Panc1 (cell line): Measurements from ENCODE around the gene MVP. TPM values are rescaled to one million over a fixed set of nuclear protein-coding genes. Genes with fewer than 3 reads are reported as not detected.

Experiments
- ATAC-seq: fragments of 200-7000 bp; cut with Tn5 transposase; 2 replicates; pipeline ENCODE4 v1.9.1; 2020; ENCODE audit warnings: mild to moderate bottlenecking, moderate library complexity
- BruUV-seq: library from RNA; stranded (reverse); fragments of 400-500 nt; replicated peaks from 2 replicates; lab custom pipeline; 2021; lab: Mats Ljungman, UMichigan
- CTCF ChIA-PET: fragments of 300-600 bp; sonication (Branson Sonifier 250); formaldehyde crosslinking; loops from one replicate; lab custom pipeline; 2022; ENCODE audit warnings: antibody characterized with exemption; lab: Charles Lee
- POLR2A ChIA-PET: fragments of 300-600 bp; sonication (Branson Sonifier 250); formaldehyde crosslinking; loops from one replicate; lab custom pipeline; 2022; ENCODE audit warnings: antibody characterized with exemption; lab: Charles Lee
- DNase-seq: peaks from one replicate; pipeline ENCODE4 v3.0.0-alpha.2; 2010; ENCODE audit warnings: low read depth, low spot score
- H3K27ac ChIP-seq: 2 replicates; pipeline ENCODE4 v1.5.1; 2011; ENCODE audit warnings: mild to moderate bottlenecking, low read length, inconsistent platforms
- H3K27me3 ChIP-seq: fragments of 200-500 bp; sonication (Bioruptor generic); 2 replicates; pipeline ENCODE4 v1.6.0; 2014; ENCODE audit warnings: low read length, inconsistent platforms; ENCODE audit not compliant: control insufficient read depth, insufficient read depth
- H3K36me3 ChIP-seq: fragments of 200-500 bp; sonication (Bioruptor generic); 2 replicates; pipeline ENCODE4 v1.5.1; 2014; ENCODE audit warnings: inconsistent platforms, mild to moderate bottlenecking, low read length, moderate library complexity; ENCODE audit not compliant: control insufficient read depth, insufficient read depth
- H3K4me1 ChIP-seq: 2 replicates; pipeline ENCODE4 v1.5.1; 2011; ENCODE audit warnings: inconsistent platforms, mild to moderate bottlenecking, low read length, moderate library complexity; ENCODE audit not compliant: control insufficient read depth, insufficient read depth
- H3K4me3 ChIP-seq, 2 experiments: 2 replicates each; pipeline ENCODE4 v1.5.1; 2011 to 2012; ENCODE audit warnings: low read depth in 2 of 2, low read length in 2 of 2, mild to moderate bottlenecking in 2 of 2, inconsistent platforms in 1 of 2, moderate library complexity in 1 of 2
- H3K9me3 ChIP-seq: fragments of 200-500 bp; sonication (Bioruptor generic); 2 replicates; pipeline ENCODE4 v1.5.1; 2014; ENCODE audit warnings: low read depth, mild to moderate bottlenecking, inconsistent platforms, low read length, moderate library complexity; ENCODE audit not compliant: control insufficient read depth, insufficient read depth
- CTCF ChIP-seq: fragments of 450-650 bp; IDR thresholded peaks from 2 replicates; pipeline ENCODE4 v1.5.1; 2017; ENCODE audit warnings: mild to moderate bottlenecking
- POLR2AphosphoS5 ChIP-seq: IDR thresholded peaks from 2 replicates; pipeline ENCODE4 v1.6.1; 2012; ENCODE audit warnings: mild to moderate bottlenecking, low read depth, low read length, moderate library complexity
- SIN3A ChIP-seq: IDR thresholded peaks from 2 replicates; pipeline ENCODE4 v1.6.1; 2012; ENCODE audit warnings: low read depth, mild to moderate bottlenecking, low read length, moderate library complexity, borderline replicate concordance; ENCODE audit not compliant: insufficient read depth
- TCF7L2 ChIP-seq: IDR thresholded peaks from 2 replicates; pipeline ENCODE4 v1.6.1; 2011; ENCODE audit warnings: mild to moderate bottlenecking, low read depth, low read length, inconsistent platforms
- in situ Hi-C: cut with HindIII; loops from 2 replicates; pipeline ENCODE4 v1.10.0; 2016; ENCODE audit warnings: low sequenced_read_pairs, low pct_unique_long_range_greater_than_20kb
- intact Hi-C: fragments of 100-400 bp; cut with micrococcal nuclease; formaldehyde crosslinking; loops from one replicate; pipeline ENCODE4 v1.10.0; 2022; ENCODE audit not compliant: unreplicated experiment
- total RNA-seq: library from RNA; stranded (reverse); gene quantifications from one replicate; pipeline ENCODE4 v1.2.1, GENCODE V29; 2021; ENCODE audit not compliant: unreplicated experiment
- TF ChIP-seq, protein P1 (sequence below), 2 experiments: IDR thresholded peaks; 2 replicates each; pipeline ENCODE4 v1.6.1; 2011 to 2012; ENCODE audit warnings: low read depth in 2 of 2, control low read depth in 1 of 2, low read length in 1 of 2, mild to moderate bottlenecking in 1 of 2, moderate library complexity in 1 of 2; ENCODE audit not compliant: insufficient read depth in 1 of 2

The MVP gene
- total RNA-seq, 1 experiment from 2014 or later = 107 TPM

- peak overlapping the region; percentile 83 to 89 for H3K4me3 ChIP-seq
- no peaks in the 10 kb centered on the region for H3K9me3 ChIP-seq
- intact Hi-C loops (loop anchor here (10.0 kb wide), 1 partner anchor 118 kb away; no protein-coding TSS in a partner anchor), in situ Hi-C loops (no loop called here)
- BruUV-seq = no TSS peak
- ATAC-seq = no peak
- H3K27me3 ChIP-seq = no peaks in the 10 kb centered on the region
- CTCF ChIA-PET = no interaction called here
- peak overlapping the region; percentile 76 for H3K27ac ChIP-seq
- no peak for DNase-seq
- H3K36me3 ChIP-seq = peaks cover 6% of the 10 kb centered on the region; the same call in 1 of the 2 replicates
- no peak for TF ChIP-seq POLR2AphosphoS5
- no peak for TF ChIP-seq CTCF
- TF ChIP-seq, protein P1, sequence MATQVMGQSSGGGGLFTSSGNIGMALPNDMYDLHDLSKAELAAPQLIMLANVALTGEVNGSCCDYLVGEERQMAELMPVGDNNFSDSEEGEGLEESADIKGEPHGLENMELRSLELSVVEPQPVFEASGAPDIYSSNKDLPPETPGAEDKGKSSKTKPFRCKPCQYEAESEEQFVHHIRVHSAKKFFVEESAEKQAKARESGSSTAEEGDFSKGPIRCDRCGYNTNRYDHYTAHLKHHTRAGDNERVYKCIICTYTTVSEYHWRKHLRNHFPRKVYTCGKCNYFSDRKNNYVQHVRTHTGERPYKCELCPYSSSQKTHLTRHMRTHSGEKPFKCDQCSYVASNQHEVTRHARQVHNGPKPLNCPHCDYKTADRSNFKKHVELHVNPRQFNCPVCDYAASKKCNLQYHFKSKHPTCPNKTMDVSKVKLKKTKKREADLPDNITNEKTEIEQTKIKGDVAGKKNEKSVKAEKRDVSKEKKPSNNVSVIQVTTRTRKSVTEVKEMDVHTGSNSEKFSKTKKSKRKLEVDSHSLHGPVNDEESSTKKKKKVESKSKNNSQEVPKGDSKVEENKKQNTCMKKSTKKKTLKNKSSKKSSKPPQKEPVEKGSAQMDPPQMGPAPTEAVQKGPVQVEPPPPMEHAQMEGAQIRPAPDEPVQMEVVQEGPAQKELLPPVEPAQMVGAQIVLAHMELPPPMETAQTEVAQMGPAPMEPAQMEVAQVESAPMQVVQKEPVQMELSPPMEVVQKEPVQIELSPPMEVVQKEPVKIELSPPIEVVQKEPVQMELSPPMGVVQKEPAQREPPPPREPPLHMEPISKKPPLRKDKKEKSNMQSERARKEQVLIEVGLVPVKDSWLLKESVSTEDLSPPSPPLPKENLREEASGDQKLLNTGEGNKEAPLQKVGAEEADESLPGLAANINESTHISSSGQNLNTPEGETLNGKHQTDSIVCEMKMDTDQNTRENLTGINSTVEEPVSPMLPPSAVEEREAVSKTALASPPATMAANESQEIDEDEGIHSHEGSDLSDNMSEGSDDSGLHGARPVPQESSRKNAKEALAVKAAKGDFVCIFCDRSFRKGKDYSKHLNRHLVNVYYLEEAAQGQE (IDR thresholded peaks at IDR 0.05; ENCODE audit: insufficient read depth in 1 of 2, low read depth in 2 of 2, low read length in 1 of 2) = no peak
- TF ChIP-seq TCF7L2 = no peak
- no peak for TF ChIP-seq SIN3A
- peaks cover 40% of the 10 kb centered on the region for H3K4me1 ChIP-seq
- POLR2A ChIA-PET = interaction anchor here (0.6 kb wide), 1 partner anchor 121 kb away, joined by 4 read pairs; no protein-coding TSS in a partner anchor
These were observed 7.3 kb upstream of the MVP start for GRCh38 chr16:29812754-29813643.

GRCh38 chr16:29813644-29814562, 6.4 kb upstream of the MVP start:
- H3K36me3 ChIP-seq = peaks cover 5% of the 10 kb centered on the region
- in situ Hi-C loops = no loop called here
- no peaks in the 10 kb centered on the region for H3K27me3 ChIP-seq
- DNase-seq = no peak
- no peak for TF ChIP-seq SIN3A
- TF ChIP-seq CTCF = no peak
- TF ChIP-seq POLR2AphosphoS5 = no peak
- TF ChIP-seq, protein P1 (IDR thresholded peaks at IDR 0.05; ENCODE audit: insufficient read depth in 1 of 2, low read depth in 2 of 2, low read length in 1 of 2) = no peak
- TF ChIP-seq TCF7L2 = no peak
- CTCF ChIA-PET = no interaction called here
- no TSS peak for BruUV-seq
- peak overlapping the region; percentile 97 for H3K27ac ChIP-seq
- no peak overlapping the region for H3K4me3 ChIP-seq
- no peaks in the 10 kb centered on the region for H3K9me3 ChIP-seq
- POLR2A ChIA-PET = interaction anchor here (0.5 kb wide), 1 partner anchor 202 kb away, joined by 19 read pairs; no protein-coding TSS in a partner anchor
- no peak for ATAC-seq
- intact Hi-C loops = loop anchor here (10.0 kb wide), 1 partner anchor 119 kb away; no protein-coding TSS in a partner anchor
- peaks cover 49% of the 10 kb centered on the region for H3K4me1 ChIP-seq
